ENCODE data around the gene GAP43.
"Not testable (repeated sequence)": the region's sequence is repeated elsewhere in the genome, so short reads cannot be mapped to it uniquely, and the experiment has no call there.

GAP43 gene

GRCh38 chr3:115741650-115742049 is 118.3 kb downstream of the GAP43 start:
- H3K23ac ChIP-seq (ENCODE audit: low read depth, low read length, poor library complexity), result no peak overlapping the region
- H3K36me3 ChIP-seq (replicated peaks in 1 of 2; ENCODE audit: control insufficient read depth in 2 of 2, insufficient read depth in 2 of 2, low read length in 2 of 2), result no peaks in the 10 kb centered on the region
- DNase-seq (ENCODE audit: low spot score), result no peak
- no peak overlapping the region for H3K4me2 ChIP-seq (ENCODE audit: insufficient read depth, low read length, poor library complexity, severe bottlenecking)
- H3K18ac ChIP-seq (ENCODE audit: low read length), result no peak overlapping the region
- no peak overlapping the region for H2BK120ac ChIP-seq (ENCODE audit: low read depth, low read length)
- no peak overlapping the region for H4K8ac ChIP-seq (ENCODE audit: low read depth, low read length)
- H3K79me1 ChIP-seq (ENCODE audit: low read depth, low read length), result no peaks in the 10 kb centered on the region
- no peak overlapping the region for H3K27ac ChIP-seq (replicated peaks; ENCODE audit: low read length)
- H2AFZ ChIP-seq (ENCODE audit: low read length), result no peak overlapping the region
- H3K9ac ChIP-seq (ENCODE audit: low read depth, low read length, poor library complexity), result no peak overlapping the region
- peaks cover 0 to 4% of the 10 kb centered on the region in 2 donors for H3K9me3 ChIP-seq (replicated peaks in 1 of 2; ENCODE audit: control insufficient read depth in 2 of 2, insufficient read depth in 1 of 2, low read depth in 1 of 2, low read length in 2 of 2)
- no peaks in the 10 kb centered on the region for H3K4me1 ChIP-seq (ENCODE audit: control insufficient read depth in 2 of 2, insufficient read depth in 1 of 2, low read depth in 1 of 2, low read length in 2 of 2)
- no CpG with 5 or more reads among the region's 5 CpGs for WGBS, 2 donors (ENCODE audit: extremely low coverage in 2 of 2, insufficient read length in 2 of 2, insufficient replicate concordance in 1 of 2)
- no peak overlapping the region for H4K91ac ChIP-seq (ENCODE audit: low read depth, low read length, poor library complexity)
- H2BK15ac ChIP-seq (ENCODE audit: low read length), result no peak overlapping the region
- H3K27me3 ChIP-seq (ENCODE audit: control insufficient read depth in 3 of 3, insufficient read depth in 3 of 3, low read depth in 1 of 3, low read length in 3 of 3), result no peaks in the 10 kb centered on the region
- H3K4ac ChIP-seq (ENCODE audit: low read length), result no peak overlapping the region
- H2AK5ac ChIP-seq (ENCODE audit: low read depth, low read length), result no peak overlapping the region
- H3K14ac ChIP-seq (ENCODE audit: low read length), result no peak overlapping the region
- no peak overlapping the region for H2BK12ac ChIP-seq (ENCODE audit: low read length)
- no peak overlapping the region for H3K4me3 ChIP-seq (ENCODE audit: low read length in 2 of 2)
- H2BK5ac ChIP-seq (ENCODE audit: low read length), result no peak overlapping the region

GRCh38 chr3:115744516-115744915 is 121.2 kb downstream of the GAP43 start:
- not testable (repeated sequence) for H3K4me2 ChIP-seq (ENCODE audit: insufficient read depth, low read length, poor library complexity, severe bottlenecking); H2AFZ ChIP-seq (ENCODE audit: low read length); H4K91ac ChIP-seq (ENCODE audit: low read depth, low read length, poor library complexity); H2AK5ac ChIP-seq (ENCODE audit: low read depth, low read length); H3K9me3 ChIP-seq (replicated peaks in 1 of 2; ENCODE audit: control insufficient read depth in 2 of 2, insufficient read depth in 1 of 2, low read depth in 1 of 2, low read length in 2 of 2); H3K79me1 ChIP-seq (ENCODE audit: low read depth, low read length); DNase-seq (ENCODE audit: low spot score); H3K23ac ChIP-seq (ENCODE audit: low read depth, low read length, poor library complexity); H3K9ac ChIP-seq (ENCODE audit: low read depth, low read length, poor library complexity); H3K36me3 ChIP-seq (replicated peaks in 1 of 2; ENCODE audit: control insufficient read depth in 2 of 2, insufficient read depth in 2 of 2, low read length in 2 of 2); H3K4me3 ChIP-seq (ENCODE audit: low read length in 2 of 2); H3K27me3 ChIP-seq (ENCODE audit: control insufficient read depth in 3 of 3, insufficient read depth in 3 of 3, low read depth in 1 of 3, low read length in 3 of 3); H2BK120ac ChIP-seq (ENCODE audit: low read depth, low read length); H4K8ac ChIP-seq (ENCODE audit: low read depth, low read length); H2BK15ac ChIP-seq (ENCODE audit: low read length); H2BK5ac ChIP-seq (ENCODE audit: low read length); H3K14ac ChIP-seq (ENCODE audit: low read length); H3K4ac ChIP-seq (ENCODE audit: low read length); H2BK12ac ChIP-seq (ENCODE audit: low read length); H3K18ac ChIP-seq (ENCODE audit: low read length); H3K27ac ChIP-seq (replicated peaks; ENCODE audit: low read length); H3K4me1 ChIP-seq (ENCODE audit: control insufficient read depth in 2 of 2, insufficient read depth in 1 of 2, low read depth in 1 of 2, low read length in 2 of 2)
- no CpG with 5 or more reads among the region's 4 CpGs for WGBS, 2 donors (ENCODE audit: extremely low coverage in 2 of 2, insufficient read length in 2 of 2, insufficient replicate concordance in 1 of 2)

GRCh38 chr3:115752978-115753377 is 129.7 kb downstream of the GAP43 start:
- not testable (repeated sequence) for H3K14ac ChIP-seq (ENCODE audit: low read length); H3K23ac ChIP-seq (ENCODE audit: low read depth, low read length, poor library complexity); H3K4ac ChIP-seq (ENCODE audit: low read length); DNase-seq (ENCODE audit: low spot score); H2BK15ac ChIP-seq (ENCODE audit: low read length); H3K4me1 ChIP-seq (ENCODE audit: control insufficient read depth in 2 of 2, insufficient read depth in 1 of 2, low read depth in 1 of 2, low read length in 2 of 2); H3K9me3 ChIP-seq (replicated peaks in 1 of 2; ENCODE audit: control insufficient read depth in 2 of 2, insufficient read depth in 1 of 2, low read depth in 1 of 2, low read length in 2 of 2); H3K79me1 ChIP-seq (ENCODE audit: low read depth, low read length); H2BK12ac ChIP-seq (ENCODE audit: low read length); H2AFZ ChIP-seq (ENCODE audit: low read length); H3K9ac ChIP-seq (ENCODE audit: low read depth, low read length, poor library complexity); H3K27me3 ChIP-seq (ENCODE audit: control insufficient read depth in 3 of 3, insufficient read depth in 3 of 3, low read depth in 1 of 3, low read length in 3 of 3); H3K27ac ChIP-seq (replicated peaks; ENCODE audit: low read length); H2AK5ac ChIP-seq (ENCODE audit: low read depth, low read length); H3K4me3 ChIP-seq (ENCODE audit: low read length in 2 of 2); H3K36me3 ChIP-seq (replicated peaks in 1 of 2; ENCODE audit: control insufficient read depth in 2 of 2, insufficient read depth in 2 of 2, low read length in 2 of 2); H3K4me2 ChIP-seq (ENCODE audit: insufficient read depth, low read length, poor library complexity, severe bottlenecking); H4K91ac ChIP-seq (ENCODE audit: low read depth, low read length, poor library complexity); H3K18ac ChIP-seq (ENCODE audit: low read length); H2BK120ac ChIP-seq (ENCODE audit: low read depth, low read length); H2BK5ac ChIP-seq (ENCODE audit: low read length); H4K8ac ChIP-seq (ENCODE audit: low read depth, low read length)
- no CpG with 5 or more reads among the region's 1 CpG for WGBS, 2 donors (ENCODE audit: extremely low coverage in 2 of 2, insufficient read length in 2 of 2, insufficient replicate concordance in 1 of 2)

GRCh38 chr3:115758076-115758763 is 134.9 kb downstream of the GAP43 start:
- Histone ChIP-seq H2BK15ac (ENCODE audit: low read length) (no peak overlapping the region), H3K4me1 (ENCODE audit: control insufficient read depth in 2 of 2, insufficient read depth in 1 of 2, low read depth in 1 of 2, low read length in 2 of 2) (no peaks in the 10 kb centered on the region), H3K4me3 (ENCODE audit: low read length in 2 of 2) (no peak overlapping the region), H3K9me3 (replicated peaks in 1 of 2; ENCODE audit: control insufficient read depth in 2 of 2, insufficient read depth in 1 of 2, low read depth in 1 of 2, low read length in 2 of 2) (no peaks in the 10 kb centered on the region), H2BK12ac (ENCODE audit: low read length) (no peak overlapping the region), H3K4ac (ENCODE audit: low read length) (no peak overlapping the region), H3K23ac (ENCODE audit: low read depth, low read length, poor library complexity) (no peak overlapping the region), H3K18ac (ENCODE audit: low read length) (no peak overlapping the region), H2BK120ac (ENCODE audit: low read depth, low read length) (no peak overlapping the region), H4K8ac (ENCODE audit: low read depth, low read length) (no peak overlapping the region), H3K9ac (ENCODE audit: low read depth, low read length, poor library complexity) (no peak overlapping the region), H3K27me3 (ENCODE audit: control insufficient read depth in 3 of 3, insufficient read depth in 3 of 3, low read depth in 1 of 3, low read length in 3 of 3) (no peaks in the 10 kb centered on the region), H4K91ac (ENCODE audit: low read depth, low read length, poor library complexity) (no peak overlapping the region), H3K27ac (replicated peaks; ENCODE audit: low read length) (no peak overlapping the region), H3K36me3 (replicated peaks in 1 of 2; ENCODE audit: control insufficient read depth in 2 of 2, insufficient read depth in 2 of 2, low read length in 2 of 2) (no peaks in the 10 kb centered on the region), H2AFZ (ENCODE audit: low read length) (no peak overlapping the region), H3K4me2 (ENCODE audit: insufficient read depth, low read length, poor library complexity, severe bottlenecking) (no peak overlapping the region), H3K79me1 (ENCODE audit: low read depth, low read length) (no peaks in the 10 kb centered on the region), H2AK5ac (ENCODE audit: low read depth, low read length) (no peak overlapping the region), H2BK5ac (ENCODE audit: low read length) (no peak overlapping the region), H3K14ac (ENCODE audit: low read length) (no peak overlapping the region)
- DNase-seq (ENCODE audit: low spot score), result no peak
- WGBS, 2 donors (ENCODE audit: extremely low coverage in 2 of 2, insufficient read length in 2 of 2, insufficient replicate concordance in 1 of 2), result no CpG with 5 or more reads among the region's 1 CpG

Measured in neuronal stem cell (in vitro differentiated cells).